Endometrial microvascular endothelial cells (primary cell): ENCODE measurements around the gene ANO9. TPM values are rescaled to one million over a fixed set of nuclear protein-coding genes. Genes with fewer than 3 reads are reported as not detected.
"Not testable (repeated sequence)": the region's sequence is repeated elsewhere in the genome, so short reads cannot be mapped to it uniquely, and the experiment has no call there.

Source experiments
- in situ Hi-C: cut with HindIII; loops from 2 replicates; pipeline ENCODE4 v1.10.0; 2017; ENCODE audit warnings: low sequenced_read_pairs, low pct_unique_long_range_greater_than_20kb; ENCODE audit errors: inconsistent ontology term
- total RNA-seq: library from RNA; depleted of rRNA; stranded (reverse); fragments of >200 nt; gene quantifications from one replicate; pipeline ENCODE4 v1.2.3, GENCODE V29; 2015; ENCODE audit errors: inconsistent ontology term

ANO9 gene
- total RNA-seq, 1 donor from 2014 or later, result 0.09 TPM

- in situ Hi-C loops, result no loop called here
These were observed 33.4 kb downstream of the ANO9 start for GRCh38 chr11:408154-409007.

GRCh38 chr11:407651-408123, 34.1 kb downstream of the ANO9 start:
- in situ Hi-C loops, result no loop called here

- in situ Hi-C loops, result no loop called here
These were observed 34.8 kb downstream of the ANO9 start for GRCh38 chr11:406796-407650.

- in situ Hi-C loops, result no loop called here
These were observed 35.6 kb downstream of the ANO9 start for GRCh38 chr11:405954-406795.

GRCh38 chr11:405323-405953, 36.4 kb downstream of the ANO9 start:
- in situ Hi-C loops, result no loop called here

GRCh38 chr11:404551-405264, 37.1 kb downstream of the ANO9 start:
- in situ Hi-C loops, result no loop called here

- in situ Hi-C loops, result no loop called here
These were observed 37.9 kb downstream of the ANO9 start for GRCh38 chr11:403761-404431.

- in situ Hi-C loops, result no loop called here
These were observed 38.6 kb downstream of the ANO9 start for GRCh38 chr11:403021-403760.

- in situ Hi-C loops, result not testable (repeated sequence)
These were observed 40.6 kb downstream of the ANO9 start for GRCh38 chr11:401196-401595.

GRCh38 chr11:400241-400689, 41.5 kb downstream of the ANO9 start:
- in situ Hi-C loops, result no loop called here

GRCh38 chr11:399731-400211, 42.0 kb downstream of the ANO9 start:
- in situ Hi-C loops, result no loop called here

- in situ Hi-C loops, result no loop called here
These were observed 43.0 kb downstream of the ANO9 start for GRCh38 chr11:398826-399225.

- in situ Hi-C loops, result no loop called here
These were observed 44.8 kb downstream of the ANO9 start for GRCh38 chr11:396948-397548.

- in situ Hi-C loops, result no loop called here
These were observed 45.3 kb downstream of the ANO9 start for GRCh38 chr11:396511-396947.

GRCh38 chr11:395866-396265, 45.9 kb downstream of the ANO9 start:
- in situ Hi-C loops, result no loop called here
